HEK293 (cell line): Measurements from ENCODE around the gene CRYBA4.

Experiments used
- BCL11A ChIP-seq: fragments of 450-650 bp; formaldehyde crosslinking; IDR thresholded peaks from 2 replicates; pipeline ENCODE4 v1.5.1; 2016; ENCODE audit warnings: low read depth, missing biosample characterization, missing genetic modification characterization
- CTCF ChIP-seq: fragments of 450-650 bp; formaldehyde crosslinking; IDR thresholded peaks from 2 replicates; pipeline ENCODE4 v1.5.1; 2016; ENCODE audit warnings: missing biosample characterization, missing genetic modification characterization
- HOXA7 ChIP-seq: sonication (generic); formaldehyde crosslinking; IDR thresholded peaks from 2 replicates; pipeline ENCODE4 v1.8.1; 2022; ENCODE audit warnings: missing genetic modification reagents, borderline replicate concordance
- OVOL3 ChIP-seq: fragments of 450-650 bp; formaldehyde crosslinking; IDR thresholded peaks from 2 replicates; pipeline ENCODE4 v1.5.1; 2016; ENCODE audit warnings: missing biosample characterization, missing genetic modification characterization
- REST ChIP-seq: fragments of 450-650 bp; formaldehyde crosslinking; IDR thresholded peaks from 2 replicates; pipeline ENCODE4 v1.5.1; 2016; ENCODE audit warnings: missing biosample characterization, missing genetic modification characterization
- TSHZ1 ChIP-seq: fragments of 450-650 bp; formaldehyde crosslinking; IDR thresholded peaks from 2 replicates; pipeline ENCODE4 v1.5.1; 2016; ENCODE audit warnings: missing biosample characterization, missing genetic modification characterization, borderline replicate concordance
- ZBTB11 ChIP-seq: fragments of 450-650 bp; formaldehyde crosslinking; conservative IDR thresholded peaks from 2 replicates; pipeline ENCODE4 v1.5.1; 2016; ENCODE audit warnings: low read depth, missing biosample characterization, missing genetic modification characterization
- ZNF121 ChIP-seq: fragments of 450-650 bp; formaldehyde crosslinking; IDR thresholded peaks from 2 replicates; pipeline ENCODE4 v1.5.1; 2016; ENCODE audit warnings: missing biosample characterization, missing genetic modification characterization
- ZNF169 ChIP-seq: fragments of 450-650 bp; formaldehyde crosslinking; IDR thresholded peaks from 2 replicates; pipeline ENCODE4 v1.5.1; 2016; ENCODE audit warnings: missing biosample characterization, missing genetic modification characterization
- ZNF362 ChIP-seq: fragments of 450-650 bp; formaldehyde crosslinking; IDR thresholded peaks from 2 replicates; pipeline ENCODE4 v1.5.1; 2016; ENCODE audit warnings: missing biosample characterization, missing genetic modification characterization
- ZNF416 ChIP-seq: fragments of 450-650 bp; formaldehyde crosslinking; IDR thresholded peaks from 2 replicates; pipeline ENCODE4 v1.5.1; 2016; ENCODE audit warnings: missing biosample characterization, missing genetic modification characterization
- ZNF473 ChIP-seq: fragments of 450-650 bp; formaldehyde crosslinking; IDR thresholded peaks from 2 replicates; pipeline ENCODE4 v1.5.1; 2017; ENCODE audit warnings: missing biosample characterization, missing genetic modification characterization
- ZSCAN18 ChIP-seq: fragments of 450-650 bp; formaldehyde crosslinking; IDR thresholded peaks from 2 replicates; pipeline ENCODE4 v1.5.1; 2016; ENCODE audit warnings: missing biosample characterization, missing genetic modification characterization
- TF ChIP-seq, protein P1 (sequence below): fragments of 450-650 bp; IDR thresholded peaks from 2 replicates; pipeline ENCODE4 v1.5.1; 2018; ENCODE audit warnings: missing biosample characterization, mild to moderate bottlenecking, missing genetic modification characterization

- TF ChIP-seq ZNF169 (tag by site-specific recombination), result no peak
- TF ChIP-seq BCL11A, result no peak
- no peak for TF ChIP-seq ZNF416 (tag by site-specific recombination)
- no peak for TF ChIP-seq TSHZ1 (tag by site-specific recombination)
- no peak for TF ChIP-seq ZNF473
- no peak for TF ChIP-seq HOXA7 (CRISPR knock-in tag)
- TF ChIP-seq ZNF362, result no peak
- TF ChIP-seq ZBTB11 (tag by site-specific recombination), result no peak
- no peak for TF ChIP-seq CTCF (tag by site-specific recombination)
- TF ChIP-seq ZNF121, result no peak
- no peak for TF ChIP-seq REST (tag by site-specific recombination)
- TF ChIP-seq ZSCAN18 (tag by site-specific recombination), result no peak
- no peak for TF ChIP-seq OVOL3 (tag by site-specific recombination)
- TF ChIP-seq, protein P1, sequence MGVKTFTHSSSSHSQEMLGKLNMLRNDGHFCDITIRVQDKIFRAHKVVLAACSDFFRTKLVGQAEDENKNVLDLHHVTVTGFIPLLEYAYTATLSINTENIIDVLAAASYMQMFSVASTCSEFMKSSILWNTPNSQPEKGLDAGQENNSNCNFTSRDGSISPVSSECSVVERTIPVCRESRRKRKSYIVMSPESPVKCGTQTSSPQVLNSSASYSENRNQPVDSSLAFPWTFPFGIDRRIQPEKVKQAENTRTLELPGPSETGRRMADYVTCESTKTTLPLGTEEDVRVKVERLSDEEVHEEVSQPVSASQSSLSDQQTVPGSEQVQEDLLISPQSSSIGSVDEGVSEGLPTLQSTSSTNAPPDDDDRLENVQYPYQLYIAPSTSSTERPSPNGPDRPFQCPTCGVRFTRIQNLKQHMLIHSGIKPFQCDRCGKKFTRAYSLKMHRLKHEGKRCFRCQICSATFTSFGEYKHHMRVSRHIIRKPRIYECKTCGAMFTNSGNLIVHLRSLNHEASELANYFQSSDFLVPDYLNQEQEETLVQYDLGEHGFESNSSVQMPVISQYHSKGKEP, result no peak
Observed at GRCh38 chr22:26601726-26602125, 20.0 kb upstream of the CRYBA4 start.
